ENCODE data around the gene CXCL1.

Gene CXCL1

DNA sequence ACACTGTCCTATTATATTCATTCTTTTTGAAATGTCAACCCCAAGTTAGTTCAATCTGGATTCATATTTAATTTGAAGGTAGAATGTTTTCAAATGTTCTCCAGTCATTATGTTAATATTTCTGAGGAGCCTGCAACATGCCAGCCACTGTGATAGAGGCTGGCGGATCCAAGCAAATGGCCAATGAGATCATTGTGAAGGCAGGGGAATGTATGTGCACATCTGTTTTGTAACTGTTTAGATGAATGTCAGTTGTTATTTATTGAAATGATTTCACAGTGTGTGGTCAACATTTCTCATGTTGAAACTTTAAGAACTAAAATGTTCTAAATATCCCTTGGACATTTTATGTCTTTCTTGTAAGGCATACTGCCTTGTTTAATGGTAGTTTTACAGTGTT, 1.6 kb downstream of the CXCL1 start:
- in situ Hi-C loops (cut with MboI; ENCODE audit: low sequenced_read_pairs, unreplicated experiment) = no loop called here
- DNase-seq (ENCODE audit: low spot score) = no peak
- TF ChIP-seq, protein P1, sequence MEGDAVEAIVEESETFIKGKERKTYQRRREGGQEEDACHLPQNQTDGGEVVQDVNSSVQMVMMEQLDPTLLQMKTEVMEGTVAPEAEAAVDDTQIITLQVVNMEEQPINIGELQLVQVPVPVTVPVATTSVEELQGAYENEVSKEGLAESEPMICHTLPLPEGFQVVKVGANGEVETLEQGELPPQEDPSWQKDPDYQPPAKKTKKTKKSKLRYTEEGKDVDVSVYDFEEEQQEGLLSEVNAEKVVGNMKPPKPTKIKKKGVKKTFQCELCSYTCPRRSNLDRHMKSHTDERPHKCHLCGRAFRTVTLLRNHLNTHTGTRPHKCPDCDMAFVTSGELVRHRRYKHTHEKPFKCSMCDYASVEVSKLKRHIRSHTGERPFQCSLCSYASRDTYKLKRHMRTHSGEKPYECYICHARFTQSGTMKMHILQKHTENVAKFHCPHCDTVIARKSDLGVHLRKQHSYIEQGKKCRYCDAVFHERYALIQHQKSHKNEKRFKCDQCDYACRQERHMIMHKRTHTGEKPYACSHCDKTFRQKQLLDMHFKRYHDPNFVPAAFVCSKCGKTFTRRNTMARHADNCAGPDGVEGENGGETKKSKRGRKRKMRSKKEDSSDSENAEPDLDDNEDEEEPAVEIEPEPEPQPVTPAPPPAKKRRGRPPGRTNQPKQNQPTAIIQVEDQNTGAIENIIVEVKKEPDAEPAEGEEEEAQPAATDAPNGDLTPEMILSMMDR (IDR thresholded peaks at IDR 0.05; ENCODE audit: borderline replicate concordance, control extremely low read depth, extremely low read depth, insufficient read depth, missing control alignments) = no peak

DNA sequence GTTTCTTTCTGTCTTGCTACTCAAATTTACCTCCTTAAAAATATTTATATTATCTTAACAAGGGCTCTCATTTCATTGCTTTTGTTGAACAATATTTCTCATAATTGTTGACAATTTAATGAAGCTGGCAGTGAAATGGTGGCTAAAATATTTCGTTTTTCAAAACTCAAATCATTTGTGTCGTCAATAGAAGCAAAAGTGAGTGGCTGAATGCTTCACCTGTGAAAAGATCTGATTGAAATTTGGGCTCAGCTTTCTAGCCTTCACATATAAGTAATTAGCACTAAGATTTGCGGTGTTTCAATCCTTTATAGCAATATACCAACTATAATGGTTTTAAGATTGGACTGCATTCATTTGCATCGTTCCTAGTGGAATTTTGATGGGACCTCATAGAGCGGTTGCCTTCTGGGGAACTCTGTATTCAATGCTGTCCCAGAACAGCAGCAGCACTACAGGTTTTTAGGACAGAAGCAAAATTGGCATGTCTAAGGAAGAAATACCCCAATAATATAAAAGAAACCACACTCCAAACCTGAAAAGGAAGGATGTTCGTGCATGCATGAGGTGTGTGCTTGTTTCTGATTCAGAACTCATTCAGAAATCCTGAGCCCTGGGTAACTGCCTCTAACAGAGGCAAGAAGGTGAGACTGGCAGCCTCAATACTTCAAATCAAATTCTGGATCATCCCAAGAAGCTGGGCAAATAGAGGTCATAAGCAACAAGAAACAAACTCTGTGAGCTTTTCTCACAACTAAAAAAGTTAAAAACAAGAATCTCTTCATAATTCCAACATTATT, 2.5 kb downstream of the CXCL1 start:
- in situ Hi-C loops (cut with MboI; ENCODE audit: low sequenced_read_pairs, unreplicated experiment) = no loop called here
- no peak for DNase-seq (ENCODE audit: low spot score)
- TF ChIP-seq, protein P1 (IDR thresholded peaks at IDR 0.05; ENCODE audit: borderline replicate concordance, control extremely low read depth, extremely low read depth, insufficient read depth, missing control alignments) = no peak

DNA sequence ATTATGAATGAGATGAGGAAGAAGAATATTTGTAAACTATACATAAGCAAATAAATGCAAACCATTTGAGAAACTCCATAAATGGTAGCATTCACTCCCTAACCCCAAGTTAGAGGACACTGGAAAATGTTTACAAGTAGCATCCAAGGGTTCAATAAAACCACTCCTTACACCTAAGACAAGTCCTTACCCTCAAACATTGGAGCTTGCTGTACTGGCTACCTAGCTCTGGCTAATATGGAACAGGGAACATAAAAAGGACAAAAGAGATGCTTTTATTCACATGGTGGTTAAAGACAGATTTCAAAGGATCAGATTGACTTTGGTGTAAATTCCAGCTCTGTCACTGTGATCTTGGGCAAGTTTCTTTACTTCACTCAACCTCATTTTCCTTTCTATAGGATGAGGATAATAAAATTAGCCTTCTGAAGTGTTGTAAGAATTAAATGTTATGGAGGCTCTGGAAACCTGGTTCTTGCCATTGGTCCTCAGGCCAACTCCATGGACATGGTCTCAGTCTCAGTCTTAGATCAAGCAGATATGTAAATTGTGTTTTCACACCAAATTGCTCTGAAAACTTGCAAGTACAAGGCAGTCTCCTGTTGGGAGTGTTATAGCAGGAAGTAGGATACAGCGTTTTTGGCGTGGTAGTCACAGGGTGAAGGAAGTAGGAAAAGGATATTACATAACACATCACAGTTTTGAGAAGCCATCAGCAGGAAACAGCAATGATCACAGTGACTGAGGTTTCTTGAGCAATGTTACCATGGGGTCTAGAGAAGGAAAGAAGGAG, 3.3 kb downstream of the CXCL1 start:
- TF ChIP-seq, protein P1 (IDR thresholded peaks at IDR 0.05; ENCODE audit: borderline replicate concordance, control extremely low read depth, extremely low read depth, insufficient read depth, missing control alignments) = no peak
- in situ Hi-C loops (cut with MboI; ENCODE audit: low sequenced_read_pairs, unreplicated experiment) = no loop called here
- no peak for DNase-seq (ENCODE audit: low spot score)

DNA sequence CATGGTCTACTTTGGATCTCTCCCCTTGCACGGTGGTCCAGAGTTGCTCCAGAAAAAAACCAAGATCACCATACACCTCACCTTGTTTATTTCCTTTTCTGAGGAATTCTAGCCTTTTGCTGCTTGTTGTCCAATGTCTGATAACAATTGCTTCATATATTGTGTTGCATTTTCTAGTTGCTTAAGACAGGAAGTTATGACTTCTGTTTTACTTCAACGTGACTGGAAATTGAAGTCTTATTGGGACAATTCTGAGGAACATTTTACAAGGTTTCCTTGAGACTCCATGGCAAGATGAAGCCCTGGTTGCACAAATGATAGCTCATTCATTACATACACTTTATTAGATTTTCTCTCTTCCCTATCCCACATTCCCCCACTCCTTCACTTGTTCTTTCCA, 5.2 kb downstream of the CXCL1 start:
- TF ChIP-seq, protein P1 (IDR thresholded peaks at IDR 0.05; ENCODE audit: borderline replicate concordance, control extremely low read depth, extremely low read depth, insufficient read depth, missing control alignments) = no peak
- no peak for DNase-seq (ENCODE audit: low spot score)
- in situ Hi-C loops (cut with MboI; ENCODE audit: low sequenced_read_pairs, unreplicated experiment) = no loop called here

DNA sequence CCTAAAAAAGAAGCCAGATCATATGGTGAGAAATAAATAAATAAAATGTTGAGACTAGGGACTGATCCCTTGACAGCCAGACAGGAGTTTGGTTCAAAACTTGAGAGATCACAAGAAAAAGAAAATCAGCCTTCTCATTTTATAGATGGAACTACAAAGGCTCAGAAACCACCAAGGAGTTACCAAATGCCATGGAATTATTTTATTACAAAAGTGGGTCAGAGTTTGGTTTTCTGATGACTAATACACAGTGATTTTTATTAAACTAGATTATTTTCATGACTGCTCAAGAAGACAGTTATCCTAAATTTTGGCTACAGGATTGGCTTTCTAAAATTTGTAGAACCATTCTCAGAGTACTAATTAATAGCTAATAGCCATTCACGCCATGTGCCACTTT, 6.2 kb downstream of the CXCL1 start:
- in situ Hi-C loops (cut with MboI; ENCODE audit: low sequenced_read_pairs, unreplicated experiment) = no loop called here
- TF ChIP-seq, protein P1 (IDR thresholded peaks at IDR 0.05; ENCODE audit: borderline replicate concordance, control extremely low read depth, extremely low read depth, insufficient read depth, missing control alignments) = no peak

DNA sequence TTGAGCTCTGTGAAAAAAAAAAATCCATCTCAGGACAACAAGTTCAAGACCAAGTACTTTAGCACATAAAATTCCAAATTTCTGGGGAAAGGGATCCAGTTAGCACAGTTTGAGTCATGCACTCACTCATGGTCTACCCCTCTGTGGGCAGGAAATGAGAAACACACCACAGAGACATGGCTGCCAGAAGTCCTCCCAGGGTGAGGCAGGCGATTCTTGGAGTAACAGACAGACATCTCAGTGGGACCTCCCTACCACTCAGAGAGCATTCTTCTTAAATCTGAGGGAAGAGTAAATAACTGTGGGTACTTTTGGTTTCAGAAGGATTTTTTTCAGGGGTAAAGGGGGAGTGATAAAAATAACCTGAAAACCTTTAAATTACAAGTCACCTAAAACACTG, 14.1 kb downstream of the CXCL1 start:
- no peak for DNase-seq (ENCODE audit: low spot score)
- in situ Hi-C loops (cut with MboI; ENCODE audit: low sequenced_read_pairs, unreplicated experiment) = no loop called here
- TF ChIP-seq, protein P1 (IDR thresholded peaks at IDR 0.05; ENCODE audit: borderline replicate concordance, control extremely low read depth, extremely low read depth, insufficient read depth, missing control alignments) = no peak

More for the DNA sequence above, 6.2 kb downstream of the CXCL1 start:
- no peak for DNase-seq (ENCODE audit: low spot score)
